Progenitor cell of endocrine pancreas (in vitro differentiated cells): ENCODE measurements around the gene CEP43. TPM values are rescaled to one million over a fixed set of nuclear protein-coding genes. Genes with fewer than 3 reads are reported as not detected.

ENCODE experiments used
- DNase-seq: peaks from one replicate; pipeline ENCODE4 v3.0.0; 2021; ENCODE audit warnings: low spot score; ENCODE audit not compliant: unreplicated experiment
- H3K27ac Mint-ChIP-seq: 2 replicates; pipeline ENCODE4 v1.8.0; 2021; ENCODE audit warnings: mild to moderate bottlenecking, moderate library complexity, mixed read lengths
- H3K27me3 Mint-ChIP-seq: 2 replicates; pipeline ENCODE4 v1.8.0; 2021; ENCODE audit warnings: mixed read lengths
- H3K36me3 Mint-ChIP-seq: 2 replicates; pipeline ENCODE4 v1.8.0; 2022; ENCODE audit warnings: mixed read lengths; ENCODE audit not compliant: insufficient read depth
- H3K4me1 Mint-ChIP-seq: 2 replicates; pipeline ENCODE4 v1.8.0; 2021; ENCODE audit warnings: low read depth, mixed read lengths
- H3K4me3 Mint-ChIP-seq: 2 replicates; pipeline ENCODE4 v1.8.0; 2021; ENCODE audit warnings: low read depth, mild to moderate bottlenecking, moderate library complexity, mixed read lengths
- H3K9me3 Mint-ChIP-seq: 2 replicates; pipeline ENCODE4 v1.8.0; 2021; ENCODE audit warnings: low read depth, mixed read lengths
- CTCF ChIP-seq: fragments of 200-600 bp; sonication (generic); IDR thresholded peaks from one replicate; pipeline ENCODE4 v1.5.0; 2021; ENCODE audit warnings: antibody characterized with exemption, mild to moderate bottlenecking; ENCODE audit not compliant: unreplicated experiment
- total RNA-seq: library from RNA; stranded (reverse); gene quantifications from 2 replicates; pipeline ENCODE4 v1.2.1, GENCODE V29; 2021

CEP43 gene
- total RNA-seq, 1 donor from 2014 or later, result 47.1 TPM

GRCh38 chr6:166996406-166996805, 2.8 kb upstream of the CEP43 start:
- no peaks in the 10 kb centered on the region for H3K27me3 Mint-ChIP-seq
- peaks cover 19% of the 10 kb centered on the region for H3K4me1 Mint-ChIP-seq
- no peak overlapping the region for H3K27ac Mint-ChIP-seq
- no peak for DNase-seq
- no peaks in the 10 kb centered on the region for H3K36me3 Mint-ChIP-seq
- H3K4me3 Mint-ChIP-seq, result no peak overlapping the region
- TF ChIP-seq CTCF, result no peak
- no peaks in the 10 kb centered on the region for H3K9me3 Mint-ChIP-seq

- H3K4me1 Mint-ChIP-seq, result peaks cover 23% of the 10 kb centered on the region
- no peak for TF ChIP-seq CTCF
- DNase-seq, result no peak
- no peaks in the 10 kb centered on the region for H3K27me3 Mint-ChIP-seq
- H3K4me3 Mint-ChIP-seq, result peak overlapping the region; percentile 68
- peak overlapping the region; percentile 11 for H3K27ac Mint-ChIP-seq
- no peaks in the 10 kb centered on the region for H3K36me3 Mint-ChIP-seq
- H3K9me3 Mint-ChIP-seq, result no peaks in the 10 kb centered on the region
These were observed 1.8 kb upstream of the CEP43 start for GRCh38 chr6:166997348-166997747.

- Mint-ChIP-seq H3K4me3 (peak overlapping the region; percentile 68), H3K36me3 (no peaks in the 10 kb centered on the region), H3K27ac (peak overlapping the region; percentile 30), H3K9me3 (no peaks in the 10 kb centered on the region), H3K27me3 (no peaks in the 10 kb centered on the region), H3K4me1 (peaks cover 23% of the 10 kb centered on the region)
- peak; percentile 36 for DNase-seq
- peak; percentile 58 for TF ChIP-seq CTCF
These were observed 1.4 kb upstream of the CEP43 start for GRCh38 chr6:166997768-166998255.

- no peak for TF ChIP-seq CTCF
- Mint-ChIP-seq H3K27me3 (no peaks in the 10 kb centered on the region), H3K27ac (peak overlapping the region; percentile 85), H3K4me1 (peaks cover 23% of the 10 kb centered on the region), H3K9me3 (no peaks in the 10 kb centered on the region), H3K4me3 (peak overlapping the region; percentile 88), H3K36me3 (no peaks in the 10 kb centered on the region)
- DNase-seq, result peak; percentile 16
These were observed 697 bp upstream of the CEP43 start for GRCh38 chr6:166998256-166999144.

- H3K4me1 Mint-ChIP-seq, result peaks cover 23% of the 10 kb centered on the region
- TF ChIP-seq CTCF, result no peak
- peaks cover 2% of the 10 kb centered on the region for H3K36me3 Mint-ChIP-seq
- no peaks in the 10 kb centered on the region for H3K27me3 Mint-ChIP-seq
- H3K4me3 Mint-ChIP-seq, result peak overlapping the region; percentile 88
- H3K27ac Mint-ChIP-seq, result peak overlapping the region; percentile 87
- DNase-seq, result no peak
- H3K9me3 Mint-ChIP-seq, result no peaks in the 10 kb centered on the region
These were observed 672 bp downstream of the CEP43 start for GRCh38 chr6:166999884-167000253.
